ENCODE results near the gene KIF9. TPM values are rescaled to one million over a fixed set of nuclear protein-coding genes. Genes with fewer than 3 reads are reported as not detected.
A peak's percentile ranks its signal among the peaks of the same experiment; 100 is the strongest.

KIF9 gene
- total RNA-seq (1 to 10 TPM; 8.0 to 9.2 TPM), total RNA-seq (0.70 to 15.8 (median 3.3) reads per million in 172 experiments)
- 1.7 TPM for polyA plus RNA-seq (2013, experiment 1 of 2)
- 3.9 TPM for polyA plus RNA-seq (2013, experiment 2 of 2)

- no peaks in the 10 kb centered on the region for H3K9me3 ChIP-seq (ENCODE audit: control insufficient read depth in 1 of 2, insufficient read depth in 1 of 2, low read length in 2 of 2)
- H3K4me1 Mint-ChIP-seq (ENCODE audit: low read depth): peaks cover 42% of the 10 kb centered on the region
- H3K4me1 ChIP-seq (ENCODE audit: insufficient read depth, low read length): peaks cover 45% of the 10 kb centered on the region
- H3K27me3 Mint-ChIP-seq: no peaks in the 10 kb centered on the region
- peak within 1 kb of the TSS; percentile 95 to 98 for H3K27ac ChIP-seq (ENCODE audit: low read depth in 1 of 2, low read length in 2 of 2)
- H3K36me3 ChIP-seq (ENCODE audit: insufficient read depth, low read length): peaks cover 4% of the 10 kb centered on the region
- ATAC-seq (ENCODE audit: poor library complexity) (peak; percentile 83), DNase-seq (peak; percentile 92 to 99 (median 95))
- intact Hi-C loops (cut with DNase I, micrococcal nuclease): loop anchor here (1.0 to 10.0 kb wide), 8 partner anchors 98 to 1325 kb away; partner anchors contain the start of genes PTPN23 (in 2 of the 2), SETD2 (in 2 of the 2), CCDC12 (in 1 of the 2) and ELP6 (in 1 of the 2)
- CTCF ChIA-PET: interaction anchor here (1.9 to 2.4 kb wide), 2 partner anchors 118 kb away, joined by 9 to 12 read pairs; partner anchors contain the start of gene SETD2
- peaks cover 29% of the 10 kb centered on the region for H3K36me3 Mint-ChIP-seq (ENCODE audit: low read depth)
- H3K27ac Mint-ChIP-seq: peak within 1 kb of the TSS; percentile 99
- TF ChIP-seq CTCF (IDR thresholded peaks at IDR 0.05): no peak
- H3K9me3 Mint-ChIP-seq: no peaks in the 10 kb centered on the region
- peak within 1 kb of the TSS; percentile 78 for H3K4me3 ChIP-seq (ENCODE audit: low read length)
- POLR2A ChIA-PET: interaction anchor here (0.5 to 2.6 kb wide), 7 partner anchors 11 to 744 kb away, joined by 3 to 15 read pairs (median 3); partner anchors contain the start of genes PTPN23 and SETD2
- H3K27me3 ChIP-seq (ENCODE audit: control insufficient read depth in 1 of 2, insufficient read depth in 2 of 2, low read length in 2 of 2): no peaks in the 10 kb centered on the region
- peak within 1 kb of the TSS; percentile 98 for H3K4me3 Mint-ChIP-seq
Observed at GRCh38 chr3:47282424-47283192, at the start of gene KIF9, which contains the start of gene KLHL18. TSS of gene KIF9 (minus strand) at chr3:47282799. CDS start at chr3:47277374, 5,425 bp downstream. TSS of gene KLHL18 (plus strand) at chr3:47282944. CDS start at chr3:47282966, 22 bp downstream.

- H3K9me3 ChIP-seq (ENCODE audit: control insufficient read depth in 1 of 2, insufficient read depth in 1 of 2, low read length in 2 of 2): no peaks in the 10 kb centered on the region
- TF ChIP-seq CTCF (IDR thresholded peaks at IDR 0.05): peak; percentile 81
- no peak overlapping the region for H3K27ac Mint-ChIP-seq
- ATAC-seq (ENCODE audit: poor library complexity): peak; percentile 82
- H3K4me3 Mint-ChIP-seq: no peak overlapping the region
- H3K27ac ChIP-seq (ENCODE audit: low read depth in 1 of 2, low read length in 2 of 2): no peak overlapping the region
- no peak overlapping the region for H3K4me3 ChIP-seq (ENCODE audit: low read length)
- peak in 13 of 14 experiments; percentile 19 to 75 (median 32) for DNase-seq
- peaks cover 4% of the 10 kb centered on the region for H3K4me1 Mint-ChIP-seq (ENCODE audit: low read depth)
- peaks cover 64% of the 10 kb centered on the region for H3K36me3 Mint-ChIP-seq (ENCODE audit: low read depth)
- intact Hi-C loops (cut with DNase I, micrococcal nuclease): loop anchor here (1.0 to 10.0 kb wide), 8 partner anchors 160 to 620 kb away; partner anchors contain the start of genes SETD2 (in 2 of the 2) and TMIE (in 1 of the 2)
- no peaks in the 10 kb centered on the region for H3K9me3 Mint-ChIP-seq
- POLR2A ChIA-PET: no interaction called here
- peaks cover 68% of the 10 kb centered on the region for H3K36me3 ChIP-seq (ENCODE audit: insufficient read depth, low read length)
- H3K27me3 Mint-ChIP-seq: no peaks in the 10 kb centered on the region
- CTCF ChIA-PET: interaction anchor here (0.6 to 1.8 kb wide), 11 partner anchors 10 to 666 kb away, joined by 3 to 8 read pairs (median 3); no protein-coding TSS in a partner anchor
- H3K4me1 ChIP-seq (ENCODE audit: insufficient read depth, low read length): no peaks in the 10 kb centered on the region
- no peaks in the 10 kb centered on the region for H3K27me3 ChIP-seq (ENCODE audit: control insufficient read depth in 1 of 2, insufficient read depth in 2 of 2, low read length in 2 of 2)
Observed at GRCh38 chr3:47324278-47324865, 41.8 kb upstream of the KIF9 start.

All from CD4-positive, alpha-beta T cell (primary cell).